Measurements from ENCODE around the gene PPP2R1B. TPM values are rescaled to one million over a fixed set of nuclear protein-coding genes. Genes with fewer than 3 reads are reported as not detected.
"Not testable (repeated sequence)": the region's sequence is repeated elsewhere in the genome, so short reads cannot be mapped to it uniquely, and the experiment has no call there.

Gene PPP2R1B
- polyA plus RNA-seq, 1 experiment = 20.7 TPM

DNA sequence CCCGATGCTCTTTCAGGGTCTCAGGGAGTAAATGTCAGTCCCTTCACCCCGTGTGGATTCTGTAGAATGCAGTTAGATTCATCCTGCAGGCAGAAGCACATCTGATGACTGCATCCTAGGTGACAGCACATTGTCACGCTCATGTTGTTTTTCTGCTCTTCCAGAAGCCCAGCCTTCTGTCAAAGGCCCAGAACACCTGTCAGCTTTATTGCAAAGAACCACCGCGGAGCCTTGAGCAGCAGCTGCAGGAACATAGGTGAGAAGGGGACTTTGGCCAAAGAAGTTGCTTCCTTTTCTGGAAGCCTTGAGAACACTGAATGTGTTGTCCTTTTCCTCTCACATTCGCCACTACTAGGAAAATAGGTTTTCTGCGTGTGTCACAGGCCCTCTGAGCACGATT lies 43.7 kb downstream of the PPP2R1B start:
- Histone ChIP-seq H3K36me3 (ENCODE audit: control insufficient read depth, insufficient read depth, low read length) (peaks cover 28% of the 10 kb centered on the region), H3K27me3 (ENCODE audit: control insufficient read depth, insufficient read depth, low read length) (no peaks in the 10 kb centered on the region), H3K4me3 (ENCODE audit: low read depth, low read length) (no peak overlapping the region)
- no peak for DNase-seq (ENCODE audit: low read depth)
- TF ChIP-seq, protein P1, sequence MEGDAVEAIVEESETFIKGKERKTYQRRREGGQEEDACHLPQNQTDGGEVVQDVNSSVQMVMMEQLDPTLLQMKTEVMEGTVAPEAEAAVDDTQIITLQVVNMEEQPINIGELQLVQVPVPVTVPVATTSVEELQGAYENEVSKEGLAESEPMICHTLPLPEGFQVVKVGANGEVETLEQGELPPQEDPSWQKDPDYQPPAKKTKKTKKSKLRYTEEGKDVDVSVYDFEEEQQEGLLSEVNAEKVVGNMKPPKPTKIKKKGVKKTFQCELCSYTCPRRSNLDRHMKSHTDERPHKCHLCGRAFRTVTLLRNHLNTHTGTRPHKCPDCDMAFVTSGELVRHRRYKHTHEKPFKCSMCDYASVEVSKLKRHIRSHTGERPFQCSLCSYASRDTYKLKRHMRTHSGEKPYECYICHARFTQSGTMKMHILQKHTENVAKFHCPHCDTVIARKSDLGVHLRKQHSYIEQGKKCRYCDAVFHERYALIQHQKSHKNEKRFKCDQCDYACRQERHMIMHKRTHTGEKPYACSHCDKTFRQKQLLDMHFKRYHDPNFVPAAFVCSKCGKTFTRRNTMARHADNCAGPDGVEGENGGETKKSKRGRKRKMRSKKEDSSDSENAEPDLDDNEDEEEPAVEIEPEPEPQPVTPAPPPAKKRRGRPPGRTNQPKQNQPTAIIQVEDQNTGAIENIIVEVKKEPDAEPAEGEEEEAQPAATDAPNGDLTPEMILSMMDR (IDR thresholded peaks at IDR 0.05; ENCODE audit: insufficient read depth, low read depth, low read length) = no peak
- ChIA-PET CTCF (no interaction called here), POLR2A (no interaction called here)

DNA sequence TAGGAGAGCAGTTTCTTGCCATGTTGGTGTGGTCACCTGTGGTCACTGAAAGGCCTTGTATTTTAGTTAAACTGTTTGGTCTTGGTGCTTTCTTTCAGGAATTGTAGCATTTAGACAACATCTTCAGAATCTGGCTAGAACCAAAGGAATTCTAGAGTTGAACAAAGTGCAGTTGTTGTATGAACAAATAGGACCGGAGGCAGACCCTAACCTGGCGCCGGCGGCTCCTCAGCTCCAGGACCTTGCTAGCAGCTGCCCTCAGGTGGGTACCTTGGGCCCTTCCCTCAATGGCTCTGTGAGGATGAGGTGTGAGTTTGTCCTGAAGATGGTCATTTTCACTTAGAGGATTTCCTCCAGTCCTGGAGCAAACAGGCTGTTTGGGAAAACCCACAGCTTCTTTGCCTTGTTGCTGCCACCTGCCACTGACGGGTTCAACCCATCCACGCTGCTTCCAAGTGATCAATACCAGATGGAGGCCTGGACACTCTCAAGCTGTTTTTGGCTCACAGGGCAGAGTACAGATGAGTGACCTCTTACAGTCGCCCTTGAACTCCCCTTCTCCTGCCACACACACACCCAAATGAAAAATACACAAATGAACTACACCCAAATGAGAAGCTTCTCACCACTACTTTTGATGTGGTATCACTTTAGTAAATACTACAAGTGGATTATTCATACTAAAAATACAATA lies 45.2 kb downstream of the PPP2R1B start:
- POLR2A ChIA-PET = no interaction called here
- DNase-seq (ENCODE audit: low read depth) = no peak
- peaks cover 24% of the 10 kb centered on the region for H3K36me3 ChIP-seq (ENCODE audit: control insufficient read depth, insufficient read depth, low read length)
- no peak overlapping the region for H3K4me3 ChIP-seq (ENCODE audit: low read depth, low read length)
- CTCF ChIA-PET = interaction anchor here (0.6 to 2.0 kb wide), 3 partner anchors 41 to 122 kb away, joined by 3 to 6 read pairs (median 4); no protein-coding TSS in a partner anchor
- no peaks in the 10 kb centered on the region for H3K27me3 ChIP-seq (ENCODE audit: control insufficient read depth, insufficient read depth, low read length)
- TF ChIP-seq, protein P1 (IDR thresholded peaks at IDR 0.05; ENCODE audit: insufficient read depth, low read depth, low read length) = no peak

DNA sequence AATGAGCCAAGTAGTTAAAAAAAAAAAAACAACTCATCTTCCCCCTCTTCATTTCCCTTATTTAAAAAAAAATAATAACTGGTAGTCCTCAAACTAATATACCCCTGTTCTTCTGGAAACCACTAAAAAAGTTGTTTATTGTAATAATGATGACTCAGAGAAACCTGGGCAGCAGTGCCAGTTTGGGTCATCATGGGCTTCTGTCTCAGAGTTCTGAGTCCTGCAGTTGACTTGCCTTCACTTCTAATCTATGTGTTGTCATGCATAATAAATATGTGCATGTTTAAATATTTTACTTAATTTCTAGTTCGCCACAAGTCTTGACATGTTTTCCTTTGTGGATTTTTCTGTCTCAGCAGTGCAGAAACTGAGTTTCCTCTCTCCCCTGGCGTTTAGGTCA lies 46.8 kb downstream of the PPP2R1B start:
- Histone ChIP-seq H3K4me3 (ENCODE audit: low read depth, low read length) (no peak overlapping the region), H3K36me3 (ENCODE audit: control insufficient read depth, insufficient read depth, low read length) (peaks cover 19% of the 10 kb centered on the region), H3K27me3 (ENCODE audit: control insufficient read depth, insufficient read depth, low read length) (no peaks in the 10 kb centered on the region)
- TF ChIP-seq, protein P1 (IDR thresholded peaks at IDR 0.05; ENCODE audit: insufficient read depth, low read depth, low read length) = no peak
- ChIA-PET POLR2A (no interaction called here), CTCF (interaction anchor here (1.3 to 2.0 kb wide), 3 partner anchors 9 to 115 kb away, joined by 3 to 6 read pairs (median 5); no protein-coding TSS in a partner anchor)
- no peak for DNase-seq (ENCODE audit: low read depth)

DNA sequence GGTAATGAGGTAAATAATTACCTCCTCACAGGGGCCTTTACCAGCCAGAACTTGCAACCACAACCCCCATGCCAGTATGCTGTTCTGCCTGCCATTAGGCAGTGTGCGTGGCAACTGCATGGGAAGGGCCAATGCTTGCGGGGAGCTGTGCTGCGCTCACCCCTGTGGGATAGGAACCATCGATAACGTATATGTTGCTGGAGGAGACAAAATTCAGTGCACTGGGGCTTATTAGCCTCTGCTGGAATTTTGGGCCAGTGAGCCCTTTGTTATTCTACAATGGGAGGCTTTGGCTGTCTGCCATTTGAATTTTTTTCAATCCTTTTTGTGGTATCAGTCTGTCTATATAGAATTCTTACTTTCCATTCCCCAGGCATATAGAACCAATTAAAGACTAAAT lies 47.3 kb downstream of the PPP2R1B start:
- DNase-seq (ENCODE audit: low read depth) = no peak
- Histone ChIP-seq H3K4me3 (ENCODE audit: low read depth, low read length) (no peak overlapping the region), H3K27me3 (ENCODE audit: control insufficient read depth, insufficient read depth, low read length) (no peaks in the 10 kb centered on the region), H3K36me3 (ENCODE audit: control insufficient read depth, insufficient read depth, low read length) (peaks cover 16% of the 10 kb centered on the region)
- TF ChIP-seq, protein P1 (IDR thresholded peaks at IDR 0.05; ENCODE audit: insufficient read depth, low read depth, low read length) = no peak
- ChIA-PET CTCF (interaction anchor here (1.3 to 1.6 kb wide), 2 partner anchors 8 to 10 kb away, joined by 3 to 5 read pairs; no protein-coding TSS in a partner anchor), POLR2A (no interaction called here)

DNA sequence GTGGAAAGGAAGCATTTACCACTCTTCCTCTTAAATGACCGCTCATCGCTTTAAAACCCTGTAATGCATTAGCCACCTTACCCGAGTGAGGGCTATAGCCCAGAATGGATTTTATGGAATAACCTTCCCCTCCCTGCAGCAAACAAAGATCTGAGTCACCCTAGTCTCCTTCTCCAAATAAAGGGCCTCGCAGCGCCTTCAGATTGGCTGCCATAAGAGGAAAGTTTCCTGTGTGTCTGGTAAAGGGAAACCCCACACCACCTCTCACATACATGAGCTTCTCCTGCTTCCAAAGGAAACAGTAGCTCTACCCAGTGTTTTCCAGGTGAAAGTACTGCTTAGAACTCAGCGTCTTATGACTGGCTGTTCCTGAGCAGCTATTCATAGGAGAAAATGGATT lies 47.8 kb downstream of the PPP2R1B start:
- ChIA-PET POLR2A (no interaction called here), CTCF (interaction anchor here (1.3 to 1.6 kb wide), 2 partner anchors 8 to 11 kb away, joined by 3 to 5 read pairs; no protein-coding TSS in a partner anchor)
- Histone ChIP-seq H3K4me3 (ENCODE audit: low read depth, low read length) (no peak overlapping the region), H3K27me3 (ENCODE audit: control insufficient read depth, insufficient read depth, low read length) (no peaks in the 10 kb centered on the region), H3K36me3 (ENCODE audit: control insufficient read depth, insufficient read depth, low read length) (peaks cover 13% of the 10 kb centered on the region)
- TF ChIP-seq, protein P1 (IDR thresholded peaks at IDR 0.05; ENCODE audit: insufficient read depth, low read depth, low read length) = no peak
- DNase-seq (ENCODE audit: low read depth) = no peak

DNA sequence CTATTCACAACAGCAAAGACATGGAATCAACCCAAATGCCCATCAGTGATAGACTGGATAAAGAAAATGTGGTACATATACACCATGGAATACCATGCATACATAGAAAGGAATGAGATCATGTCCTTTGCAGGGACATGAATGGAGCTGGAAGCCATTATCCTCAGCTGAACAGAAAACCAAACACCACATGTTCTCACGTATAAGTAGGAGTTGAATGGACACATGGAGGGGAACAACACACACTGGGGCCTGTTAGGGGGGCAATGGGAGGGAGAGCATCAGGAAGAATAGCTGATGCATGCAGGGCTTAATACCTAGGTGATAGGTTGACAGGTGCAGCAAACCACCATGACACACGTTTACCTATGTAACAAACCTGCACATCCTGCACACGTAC lies 48.5 kb downstream of the PPP2R1B start:
- POLR2A ChIA-PET; H3K4me3 ChIP-seq (ENCODE audit: low read depth, low read length); H3K27me3 ChIP-seq (ENCODE audit: control insufficient read depth, insufficient read depth, low read length); H3K36me3 ChIP-seq (ENCODE audit: control insufficient read depth, insufficient read depth, low read length); DNase-seq (ENCODE audit: low read depth): not testable (repeated sequence)
- CTCF ChIA-PET = interaction anchor here (1.6 kb wide), 1 partner anchor 11 kb away, joined by 5 read pairs; no protein-coding TSS in a partner anchor

Data from BJ (cell line).